SK-N-MC (cell line): ENCODE measurements around the gene SPTLC3.

ENCODE experiments used
- EZH2 ChIP-seq: fragments of 200-600 bp; sonication (generic); IDR thresholded peaks from one replicate; pipeline ENCODE4 v1.6.1; 2017; ENCODE audit warnings: antibody characterized with exemption
- POLR2AphosphoS5 ChIP-seq: IDR thresholded peaks from 2 replicates; pipeline ENCODE4 v1.6.1; 2012; ENCODE audit warnings: mild to moderate bottlenecking, low read depth, low read length, borderline replicate concordance

- TF ChIP-seq POLR2AphosphoS5 (no peak), EZH2 (no peak)
Measured at GRCh38 chr20:13149371-13150105, 140.8 kb downstream of the SPTLC3 start.
